ENCODE measurements around the gene GMDS. TPM values are rescaled to one million over a fixed set of nuclear protein-coding genes. Genes with fewer than 3 reads are reported as not detected.

Gene GMDS
- total RNA-seq, 1 experiment from 2014 or later: 27.6 TPM

DNA sequence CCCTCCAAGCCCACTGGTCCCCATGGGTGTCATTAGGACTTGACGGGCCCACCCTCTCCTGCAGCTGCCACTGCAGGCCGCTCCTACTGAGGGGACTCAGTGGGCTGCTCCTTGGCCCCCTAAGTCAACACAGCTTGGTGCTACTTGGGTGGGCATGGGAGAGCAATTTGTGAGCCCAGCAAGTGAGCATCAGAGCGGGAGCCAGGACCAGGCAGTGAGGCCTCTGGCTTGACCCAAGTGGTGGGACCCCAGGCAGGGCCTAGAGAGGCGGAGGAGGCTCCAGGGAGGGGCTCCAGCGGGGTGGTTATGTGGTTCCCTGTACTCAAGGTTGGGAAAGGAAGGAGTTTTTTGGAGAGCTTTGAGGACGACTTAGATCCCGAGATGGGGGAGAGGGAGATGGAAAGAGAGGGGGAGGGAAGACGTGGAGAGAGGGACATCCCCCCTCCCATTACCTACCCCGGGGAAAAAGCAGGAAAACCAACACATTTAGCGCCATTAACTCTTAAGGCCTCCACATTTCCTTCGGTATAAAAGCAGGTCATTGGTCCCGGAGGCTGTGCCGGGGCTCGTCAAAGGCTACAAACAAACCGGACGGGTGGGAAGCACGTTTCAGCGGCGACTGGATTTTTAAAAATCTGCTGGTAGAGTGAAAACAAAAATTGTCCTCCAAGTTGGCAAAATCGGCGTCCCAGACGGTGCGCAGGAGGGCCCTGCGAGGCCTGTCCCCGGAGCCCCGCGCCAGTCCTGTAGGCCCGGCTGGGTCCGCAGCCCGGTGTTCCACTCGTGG is 626.9 kb downstream of the GMDS start:
- H3K23me2 ChIP-seq (ENCODE audit: insufficient read length, low read depth, low read length, poor library complexity, severe bottlenecking): peaks cover 6% of the 10 kb centered on the region
- Mint-ChIP-seq H3K4me3 (peak overlapping the region in 1 of 2 experiments; percentile 69; a peak in 3 of 5 replicates), H3K27me3 (ENCODE audit: low read depth) (peaks cover 97% of the 10 kb centered on the region), H3K4me1 (peaks cover under 1 to 26% of the 10 kb centered on the region in 2 experiments; a peak in 3 of 4 replicates), H3K9me3 (no peaks in the 10 kb centered on the region; a peak in 2 of 5 replicates), H3K27ac (no peak overlapping the region), H3K36me3 (ENCODE audit: insufficient read depth in 1 of 3, low read depth in 3 of 3) (peaks cover 0 to 5% (median 4%) of the 10 kb centered on the region in 3 experiments; a peak in 4 of 7 replicates)
- no peak overlapping the region for H3K14ac ChIP-seq (ENCODE audit: insufficient read depth, low read length)
- no peak overlapping the region for H3K9ac ChIP-seq (ENCODE audit: extremely low read depth, insufficient read length, low read length)
- H4K20me1 ChIP-seq (ENCODE audit: control insufficient read depth, insufficient read depth, insufficient read length): peaks cover 3% of the 10 kb centered on the region
- H4K5ac ChIP-seq (ENCODE audit: insufficient read length, low read depth, low read length): no peak overlapping the region
- H3T11ph ChIP-seq (ENCODE audit: low read length): no peak overlapping the region
- no peak overlapping the region for H3K23ac ChIP-seq (ENCODE audit: insufficient read length, low read depth, low read length)
- H3K27ac ChIP-seq (ENCODE audit: insufficient read length, low read depth, low read length): no peak overlapping the region
- no peak for DNase-seq
- no peak overlapping the region for H2BK120ac ChIP-seq (ENCODE audit: low read depth, low read length, poor library complexity, severe bottlenecking)
- no peak overlapping the region for H2BK20ac ChIP-seq (ENCODE audit: low read depth, low read length, poor library complexity, severe bottlenecking)
- H4K8ac ChIP-seq (replicated peaks; ENCODE audit: insufficient read length, low read depth, low read length): no peak overlapping the region
- no peak overlapping the region for H3K4ac ChIP-seq (ENCODE audit: low read depth, low read length)
- H3K4me1 ChIP-seq (ENCODE audit: insufficient read depth, low read length): no peaks in the 10 kb centered on the region; the same call in 1 of the 2 replicates
- no CpG with 5 or more reads among the region's 31 CpGs for WGBS (ENCODE audit: extremely low coverage, insufficient read length, low lambda C conversion rate)
- H3K56ac ChIP-seq (ENCODE audit: insufficient read length, low read depth, low read length): no peak overlapping the region
- no peak for TF ChIP-seq CTCF (conservative IDR thresholded peaks at IDR 0.05)
- no peak overlapping the region for H2AFZ ChIP-seq (ENCODE audit: low read length)
- no peak overlapping the region for H2BK15ac ChIP-seq (ENCODE audit: low read depth, low read length)
- H2AK5ac ChIP-seq (ENCODE audit: insufficient read length, low read length): no peak overlapping the region
- H3K18ac ChIP-seq (ENCODE audit: insufficient read length, low read depth, low read length): no peak overlapping the region
- H2BK5ac ChIP-seq (ENCODE audit: insufficient read length, low read length): no peak overlapping the region
- no peak overlapping the region for H4K91ac ChIP-seq (ENCODE audit: insufficient read length, low read depth, low read length)
- H3K79me1 ChIP-seq (ENCODE audit: insufficient read depth, low read depth, low read length, poor library complexity, severe bottlenecking): no peaks in the 10 kb centered on the region
- no peaks in the 10 kb centered on the region for H3K79me2 ChIP-seq (ENCODE audit: insufficient read depth, low read length)
- peaks cover 99% of the 10 kb centered on the region for H3K27me3 ChIP-seq (ENCODE audit: insufficient read depth, low read length)
- no peak overlapping the region for H3K4me2 ChIP-seq (ENCODE audit: insufficient read depth, insufficient read length, low read length)
- no peaks in the 10 kb centered on the region for H3K9me3 ChIP-seq (ENCODE audit: control insufficient read depth, low read depth, low read length)
- no peak overlapping the region for H2BK12ac ChIP-seq (ENCODE audit: insufficient read length, low read depth, low read length)
